Endothelial cell of umbilical vein (primary cell): Measurements from ENCODE around the gene ADD1. TPM values are rescaled to one million over a fixed set of nuclear protein-coding genes. Genes with fewer than 3 reads are reported as not detected.

Experiments used
- BruUV-seq: library from RNA; stranded (reverse); fragments of 400-500 nt; replicated peaks from 2 replicates; lab custom pipeline; 2021; lab: Mats Ljungman, UMichigan
- CTCF ChIA-PET: fragments of 300-600, 350-600 bp; sonication (Branson Sonifier 250); formaldehyde crosslinking; loops from one replicate; lab custom pipeline; 2021; ENCODE audit warnings: antibody characterized with exemption, inconsistent platforms; lab: Charles Lee
- POLR2A ChIA-PET: fragments of 300-600, 350-600 bp; sonication (Branson Sonifier 250); formaldehyde crosslinking; loops from one replicate; lab custom pipeline; 2021; ENCODE audit warnings: antibody characterized with exemption, inconsistent platforms; lab: Charles Lee
- DNase-seq: peaks from one replicate; pipeline ENCODE4 v3.0.0-alpha.2; 2011; ENCODE audit warnings: low read depth, low spot score
- FAIRE-seq: peaks from 2 replicates; lab custom pipeline; 2011; peaks lifted over from hg19 to GRCh38; lab: Jason Lieb, UNC
- H2AFZ ChIP-seq: 2 replicates; pipeline ENCODE4 v1.6.0; 2012; ENCODE audit warnings: low read depth, low read length, control low read depth, inconsistent platforms
- H3K27ac ChIP-seq: 2 replicates; pipeline ENCODE4 v1.5.1; 2011; ENCODE audit warnings: low read depth, mild to moderate bottlenecking, control low read depth, low read length, moderate library complexity; ENCODE audit not compliant: insufficient read depth
- H3K27me3 ChIP-seq, 2 experiments: 2 replicates each; pipeline versions ENCODE4 v1.6.0 to v1.6.1; 2011; ENCODE audit warnings: low read length in 2 of 2, mixed read lengths in 1 of 2; ENCODE audit not compliant: control insufficient read depth in 2 of 2, insufficient read depth in 2 of 2
- H3K36me3 ChIP-seq, 2 experiments: 2 replicates in 1 of 2; 3 replicates in 1 of 2; pipeline ENCODE4 v1.5.1; 2011; ENCODE audit warnings: low read length in 2 of 2, mild to moderate bottlenecking in 1 of 2, moderate library complexity in 1 of 2; ENCODE audit not compliant: control insufficient read depth in 2 of 2, insufficient read depth in 2 of 2; ENCODE audit errors: extremely low read depth in 1 of 2
- H3K4me1 ChIP-seq: 3 replicates; pipeline ENCODE4 v1.5.1; 2011; ENCODE audit warnings: mild to moderate bottlenecking, low read length; ENCODE audit not compliant: control insufficient read depth, insufficient read depth; ENCODE audit errors: extremely low read depth
- H3K4me2 ChIP-seq: 2 replicates; pipeline ENCODE4 v1.6.1; 2011; ENCODE audit warnings: low read length, control low read depth, mixed read lengths; ENCODE audit not compliant: insufficient read depth
- H3K4me3 ChIP-seq, 3 experiments: fragments of 200-600 bp in 1 of 3; sonication (generic), shearing (Covaris generic) in 1 of 3; replicated peaks in 1 of 3; 2 replicates each; pipeline ENCODE4 v1.5.1; 2011 to 2016; ENCODE audit warnings: control low read depth in 3 of 3, low read length in 3 of 3, mild to moderate bottlenecking in 2 of 3, inconsistent platforms in 1 of 3, low read depth in 1 of 3, moderate library complexity in 1 of 3; ENCODE audit not compliant: insufficient read depth in 1 of 3
- H3K79me2 ChIP-seq: 2 replicates; pipeline ENCODE4 v1.6.0; 2012; ENCODE audit warnings: low read length, inconsistent platforms; ENCODE audit not compliant: control insufficient read depth, insufficient read depth
- H3K9ac ChIP-seq: replicated peaks from 2 replicates; pipeline ENCODE3; 2011; ENCODE audit warnings: low read length, control low read depth; ENCODE audit not compliant: insufficient read depth; ENCODE audit errors: extremely low read depth
- H3K9me1 ChIP-seq: replicated peaks from 3 replicates; pipeline ENCODE4 v1.6.0; 2011; ENCODE audit warnings: mild to moderate bottlenecking, low read length; ENCODE audit not compliant: control insufficient read depth, insufficient read depth; ENCODE audit errors: extremely low read depth
- H3K9me3 ChIP-seq: replicated peaks from 2 replicates; pipeline ENCODE4 v1.5.1; 2012; ENCODE audit warnings: low read length, inconsistent platforms; ENCODE audit not compliant: control insufficient read depth, insufficient read depth
- H4K20me1 ChIP-seq: replicated peaks from 2 replicates; pipeline ENCODE3; 2011; ENCODE audit warnings: mild to moderate bottlenecking, low read length; ENCODE audit not compliant: control insufficient read depth, insufficient read depth; ENCODE audit errors: extremely low read depth
- CTCF ChIP-seq, 2 donors: IDR thresholded peaks; 1 replicate in 1 of 2; 2 replicates in 1 of 2; pipeline ENCODE4 v1.5.1; 2011; ENCODE audit warnings: low read length in 2 of 2, mild to moderate bottlenecking in 2 of 2, moderate library complexity in 2 of 2, control low read depth in 1 of 2, inconsistent platforms in 1 of 2, low read depth in 1 of 2; ENCODE audit not compliant: insufficient read depth in 1 of 2; ENCODE audit errors: extremely low read depth in 1 of 2
- EZH2 ChIP-seq: IDR thresholded peaks from 2 replicates; pipeline ENCODE4 v1.6.1; 2012; ENCODE audit warnings: borderline replicate concordance, low read depth, mild to moderate bottlenecking, moderate library complexity, low read length, inconsistent platforms; ENCODE audit not compliant: severe bottlenecking
- FOS ChIP-seq: IDR thresholded peaks from 2 replicates; pipeline ENCODE4 v1.6.1; 2011; ENCODE audit warnings: mild to moderate bottlenecking, low read length, moderate library complexity, borderline replicate concordance; ENCODE audit not compliant: insufficient read depth
- GATA2 ChIP-seq: IDR thresholded peaks from 2 replicates; pipeline ENCODE4 v1.7.0; 2011; ENCODE audit warnings: low read depth, mild to moderate bottlenecking, moderate library complexity, mixed read lengths, low read length; ENCODE audit not compliant: insufficient read length, insufficient read depth
- JUN ChIP-seq: IDR thresholded peaks from 2 replicates; pipeline ENCODE4 v1.6.1; 2011; ENCODE audit warnings: borderline replicate concordance, low read depth; ENCODE audit not compliant: insufficient read length, insufficient read depth
- MAX ChIP-seq: IDR thresholded peaks from 2 replicates; pipeline ENCODE4 v1.6.1; 2011; ENCODE audit not compliant: insufficient read depth, insufficient read length
- MYC ChIP-seq: IDR thresholded peaks from one replicate; pipeline ENCODE4 v1.6.1; 2011; ENCODE audit warnings: mild to moderate bottlenecking, low read depth, low read length
- POLR2AphosphoS5 ChIP-seq: IDR thresholded peaks from 2 replicates; pipeline ENCODE4 v1.6.1; 2012; ENCODE audit warnings: low read depth, mild to moderate bottlenecking, control low read depth, low read length, moderate library complexity; ENCODE audit not compliant: insufficient read depth
- dilution Hi-C: fragments of 300-500 bp; cut with MboI; formaldehyde crosslinking; loops from one replicate; pipeline ENCODE4 v1.15.0; 2019; ENCODE audit warnings: low sequenced_read_pairs; ENCODE audit not compliant: extremely low pct_ligation_motif_present
- intact Hi-C: fragments of 100-400 bp; cut with micrococcal nuclease; formaldehyde crosslinking; loops from one replicate; pipeline ENCODE4 v1.10.0; 2022
- polyA plus RNA-seq, 4 experiments: library from polyadenylated mRNA; depleted of rRNA in 3 of 4; stranded (reverse) in 3 of 4; unstranded in 1 of 4; fragments of >200 nt; gene quantifications; 2 replicates each; pipeline versions ENCODE4 v1.2.1 to v1.2.3, GENCODE V29; 2011 to 2012; ENCODE audit warnings: missing spikeins in 1 of 4
- total RNA-seq: library from RNA; stranded (reverse); gene quantifications from 2 replicates; pipeline ENCODE4 v1.2.3, GENCODE V29; 2021

Gene ADD1
- total and polyA plus RNA-seq, 2 donors (not counting 3 experiments of a cell fraction or from before 2014, with no cell fraction given) = 219 to 305 TPM

- H3K4me2 ChIP-seq = no peak overlapping the region
- H3K27ac ChIP-seq = no peak overlapping the region
- FAIRE-seq = no peak
- no peak overlapping the region for H3K4me3 ChIP-seq
- no peaks in the 10 kb centered on the region for H4K20me1 ChIP-seq
- intact Hi-C loops = no loop called here
- dilution Hi-C loops = no loop called here
- no peak for DNase-seq
- no peak overlapping the region for H3K9ac ChIP-seq
- H2AFZ ChIP-seq = no peak overlapping the region
- H3K79me2 ChIP-seq = peaks cover 19% of the 10 kb centered on the region
- H3K9me3 ChIP-seq = no peaks in the 10 kb centered on the region
- peaks cover 3% of the 10 kb centered on the region for H3K4me1 ChIP-seq
- no peaks in the 10 kb centered on the region for H3K9me1 ChIP-seq
- no peaks in the 10 kb centered on the region for H3K27me3 ChIP-seq
- peaks cover 2 to 38% of the 10 kb centered on the region in 2 experiments for H3K36me3 ChIP-seq
- TF ChIP-seq GATA2 = no peak
- TF ChIP-seq CTCF (IDR thresholded peaks at IDR 0.05; ENCODE audit: extremely low read depth in 1 of 2, insufficient read depth in 1 of 2, low read depth in 1 of 2, low read length in 2 of 2) = no peak
- TF ChIP-seq MAX = no peak
- TF ChIP-seq JUN = no peak
- no peak for TF ChIP-seq FOS
- TF ChIP-seq EZH2 = no peak
- no peak for TF ChIP-seq POLR2AphosphoS5
- no peak for TF ChIP-seq MYC
- ChIA-PET POLR2A (no interaction called here), CTCF (interaction anchor here (1.7 to 2.4 kb wide), 2 partner anchors 13 to 159 kb away, joined by 4 to 5 read pairs; no protein-coding TSS in a partner anchor)
- no TSS peak for BruUV-seq
Measured at GRCh38 chr4:2923141-2923551, 79.5 kb downstream of the ADD1 start.
